K562 (cell line): ENCODE data around the gene ZBTB42. TPM values are rescaled to one million over a fixed set of nuclear protein-coding genes. Genes with fewer than 3 reads are reported as not detected.
A peak's percentile ranks its signal among the peaks of the same experiment; 100 is the strongest.

Experiments used
- ATF7 ChIP-seq: fragments of 450-650 bp; IDR thresholded peaks from 2 replicates; pipeline ENCODE4 v1.7.1; 2014; ENCODE audit warnings: mild to moderate bottlenecking, moderate library complexity
- DACH1 ChIP-seq: fragments of 450-650 bp; IDR thresholded peaks from 2 replicates; pipeline ENCODE4 v1.6.1; 2018; ENCODE audit not compliant: partially characterized antibody
- ELK3 ChIP-seq: fragments of 450-650 bp; formaldehyde crosslinking; IDR thresholded peaks from 2 replicates; pipeline ENCODE4 v1.4.0; 2020; ENCODE audit warnings: mild to moderate bottlenecking
- ESRRA ChIP-seq: fragments of 450-650 bp; IDR thresholded peaks from 2 replicates; pipeline ENCODE4 v1.6.1; 2014; ENCODE audit warnings: low read depth, mild to moderate bottlenecking, moderate library complexity, borderline replicate concordance
- FOXA3 ChIP-seq, 2 experiments: fragments of 450-650 bp in 1 of 2; sonication (generic) in 1 of 2; formaldehyde crosslinking; IDR thresholded peaks in 1 of 2; conservative IDR thresholded peaks in 1 of 2; 2 replicates each; pipeline versions ENCODE4 v1.4.0 to v1.8.0; 2020 to 2022; ENCODE audit warnings: mild to moderate bottlenecking in 2 of 2, missing genetic modification reagents in 1 of 2
- FOXJ2 ChIP-seq: fragments of 200-800 bp; sonication (Bioruptor generic); IDR thresholded peaks from 2 replicates; pipeline ENCODE4 v1.6.1; 2016; ENCODE audit warnings: missing genetic modification characterization, missing compliant biosample characterization
- JUND ChIP-seq, 2 experiments: IDR thresholded peaks; 2 replicates in 1 of 2; 3 replicates in 1 of 2; pipeline ENCODE4 v1.6.1; 2011; ENCODE audit warnings: borderline replicate concordance in 2 of 2, low read depth in 2 of 2, low read length in 2 of 2, improper control_type of control experiment in 1 of 2, missing biosample characterization in 1 of 2, missing genetic modification characterization in 1 of 2, missing genetic modification reagents in 1 of 2
- LCOR ChIP-seq: sonication (generic); formaldehyde crosslinking; IDR thresholded peaks from 2 replicates; pipeline ENCODE4 v1.8.0; 2022; ENCODE audit warnings: mild to moderate bottlenecking, missing genetic modification reagents
- POLR2G ChIP-seq: fragments of 200-400 bp; formaldehyde crosslinking; IDR thresholded peaks from 2 replicates; pipeline ENCODE4 v1.6.1; 2017; ENCODE audit warnings: low read depth, mild to moderate bottlenecking, antibody characterized with exemption, low read length, moderate library complexity
- RB1 ChIP-seq: fragments of 450-650 bp; IDR thresholded peaks from 2 replicates; pipeline ENCODE4 v1.6.1; 2017; ENCODE audit warnings: low read depth, mild to moderate bottlenecking
- RBM14 ChIP-seq: fragments of 200-400 bp; formaldehyde crosslinking; IDR thresholded peaks from 2 replicates; pipeline ENCODE4 v1.6.1; 2018; ENCODE audit warnings: low read depth, mild to moderate bottlenecking, low read length, moderate library complexity, borderline replicate concordance; ENCODE audit not compliant: insufficient read depth
- REST ChIP-seq, 2 experiments: fragments of 450-650 bp; formaldehyde crosslinking in 1 of 2; IDR thresholded peaks; 2 replicates each; pipeline versions ENCODE4 v1.4.0 to v1.6.1; 2014 to 2020; ENCODE audit warnings: mild to moderate bottlenecking in 2 of 2, borderline replicate concordance in 1 of 2, low read depth in 1 of 2
- SMC3 ChIP-seq: conservative IDR thresholded peaks from 2 replicates; pipeline ENCODE4 v1.6.1; 2011; ENCODE audit warnings: low read depth, low read length, improper control_type of control experiment; ENCODE audit not compliant: insufficient read depth
- TGIF2 ChIP-seq: sonication (generic); formaldehyde crosslinking; IDR thresholded peaks from 2 replicates; pipeline ENCODE4 v1.8.1; 2022; ENCODE audit warnings: mild to moderate bottlenecking, missing genetic modification reagents, moderate library complexity
- ZNF140 ChIP-seq: fragments of 250-450 bp; sonication (Bioruptor Pico); IDR thresholded peaks from 2 replicates; pipeline ENCODE4 v1.8.0; 2021; ENCODE audit warnings: moderate library complexity, mild to moderate bottlenecking, inconsistent platforms
- ZNF263 ChIP-seq: sonication (generic); formaldehyde crosslinking; IDR thresholded peaks from 2 replicates; pipeline ENCODE4 v1.8.0; 2022; ENCODE audit warnings: mild to moderate bottlenecking, missing genetic modification reagents, borderline replicate concordance
- polyA plus RNA-seq, 8 experiments: library from polyadenylated mRNA; depleted of rRNA in 4 of 8; stranded (reverse) in 5 of 8; unstranded in 3 of 8; fragments of >200 nt; fragmentation: Nextera tagmentation in 2 of 8; fragmentation: Illumina TruSeq in 1 of 8; extraction: Ambion mirVana in 2 of 8; extraction: Trizol in 1 of 8; gene quantifications; 2 replicates each; pipeline versions ENCODE4 v1.2.1 to v1.2.3, GENCODE V29; 2011 to 2014; ENCODE audit warnings: inconsistent platforms in 1 of 8, missing spikeins in 1 of 8
- total RNA-seq, 7 experiments: library from RNA; depleted of rRNA in 6 of 7; stranded (reverse); fragments of >200 nt in 6 of 7; fragmentation: Illumina TruSeq in 2 of 7; extraction: Trizol in 2 of 7; gene quantifications; 2 replicates each; pipeline versions ENCODE4 v1.2.1 to v1.2.3, GENCODE V29; 2011 to 2021; ENCODE audit warnings: low replicate concordance in 1 of 7
- TF ChIP-seq, protein P1 (sequence below): sonication (generic); formaldehyde crosslinking; IDR thresholded peaks from 2 replicates; pipeline ENCODE4 v1.9.0; 2022; ENCODE audit warnings: mild to moderate bottlenecking, missing genetic modification reagents

ZBTB42 gene
- total and polyA plus RNA-seq, 9 of the 15 experiments (the other 6 are each of a cell fraction or from before 2014, with no cell fraction given), result 0.03 to 8.5 (median 2.4) TPM

GRCh38 chr14:104826189-104826860 lies 25.4 kb downstream of the ZBTB42 start (continued):
- no peak for TF ChIP-seq ESRRA
- TF ChIP-seq DACH1, result no peak
- no peak for TF ChIP-seq ZNF140
- TF ChIP-seq FOXJ2 (tag), result no peak
- TF ChIP-seq POLR2G, result 0 out of 2 replicates have a peak, but pooled peaks have one; percentile 44
- no peak for TF ChIP-seq RBM14
- TF ChIP-seq TGIF2, result no peak
- TF ChIP-seq REST (IDR thresholded peaks at IDR 0.05; ENCODE audit: borderline replicate concordance), result peak; percentile 50; the same call in 1 of the 2 replicates
- TF ChIP-seq REST (CRISPR knock-in tag; IDR thresholded peaks at IDR 0.05; ENCODE audit: low read depth), result no peak
- no peak for TF ChIP-seq FOXA3 (CRISPR knock-in tag; conservative IDR thresholded peaks at IDR 0.05 in 1 of 2, IDR thresholded peaks at IDR 0.05 in 1 of 2)
- TF ChIP-seq ZNF263 (CRISPR knock-in tag), result peak; percentile 95
- peak; percentile 7; the same call in 1 of the 2 replicates for TF ChIP-seq JUND (IDR thresholded peaks at IDR 0.05; ENCODE audit: borderline replicate concordance, low read depth, low read length)
- TF ChIP-seq JUND (tag; IDR thresholded peaks at IDR 0.05; ENCODE audit: borderline replicate concordance, low read depth, low read length), result no peak
- TF ChIP-seq ATF7, result no peak
- no peak for TF ChIP-seq LCOR
- TF ChIP-seq RB1, result peak; percentile 75; the same call in 1 of the 2 replicates
- 0 out of 2 replicates have a peak, but pooled peaks have one; percentile 47 for TF ChIP-seq SMC3
- no peak for TF ChIP-seq ELK3 (CRISPR knock-in tag)
- TF ChIP-seq, protein P1, sequence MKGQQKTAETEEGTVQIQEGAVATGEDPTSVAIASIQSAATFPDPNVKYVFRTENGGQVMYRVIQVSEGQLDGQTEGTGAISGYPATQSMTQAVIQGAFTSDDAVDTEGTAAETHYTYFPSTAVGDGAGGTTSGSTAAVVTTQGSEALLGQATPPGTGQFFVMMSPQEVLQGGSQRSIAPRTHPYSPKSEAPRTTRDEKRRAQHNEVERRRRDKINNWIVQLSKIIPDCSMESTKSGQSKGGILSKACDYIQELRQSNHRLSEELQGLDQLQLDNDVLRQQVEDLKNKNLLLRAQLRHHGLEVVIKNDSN (CRISPR knock-in tag), result no peak
